ENCODE results near the gene STX8.

The STX8 gene

DNA sequence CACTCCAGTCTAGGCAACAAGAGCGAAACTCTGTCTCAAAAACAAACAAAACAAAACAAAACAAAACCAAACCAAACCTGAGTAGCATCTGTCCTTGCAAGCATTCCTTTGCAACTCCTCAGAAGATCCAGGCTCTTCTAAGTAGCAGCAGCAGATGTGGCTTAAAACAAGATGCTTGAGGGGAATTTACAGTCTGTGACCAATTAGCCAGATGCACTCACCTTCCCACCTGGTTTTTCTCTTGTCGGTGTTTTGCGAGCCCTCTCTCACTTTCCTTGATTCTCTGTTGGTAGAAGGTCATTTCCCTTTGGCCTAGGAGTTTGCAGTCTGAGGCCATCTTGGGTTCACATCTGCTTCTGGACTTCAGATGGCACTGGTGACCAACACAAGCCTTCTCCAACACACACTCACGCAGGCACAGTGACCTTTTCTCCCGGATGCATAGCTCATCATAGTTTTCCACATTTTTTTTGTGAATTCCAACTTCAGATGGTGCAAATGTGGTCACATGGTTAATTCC, 276.8 kb downstream of the STX8 start:
- no peak for DNase-seq (ENCODE audit: low read depth in 3 of 3)

- no peak for DNase-seq (ENCODE audit: low read depth in 3 of 3)
Observed at GRCh38 chr17:9298135-9298534, 277.5 kb downstream of the STX8 start.

GRCh38 chr17:9294661-9295210, 280.9 kb downstream of the STX8 start:
- DNase-seq (ENCODE audit: low read depth in 3 of 3): no peak

DNA sequence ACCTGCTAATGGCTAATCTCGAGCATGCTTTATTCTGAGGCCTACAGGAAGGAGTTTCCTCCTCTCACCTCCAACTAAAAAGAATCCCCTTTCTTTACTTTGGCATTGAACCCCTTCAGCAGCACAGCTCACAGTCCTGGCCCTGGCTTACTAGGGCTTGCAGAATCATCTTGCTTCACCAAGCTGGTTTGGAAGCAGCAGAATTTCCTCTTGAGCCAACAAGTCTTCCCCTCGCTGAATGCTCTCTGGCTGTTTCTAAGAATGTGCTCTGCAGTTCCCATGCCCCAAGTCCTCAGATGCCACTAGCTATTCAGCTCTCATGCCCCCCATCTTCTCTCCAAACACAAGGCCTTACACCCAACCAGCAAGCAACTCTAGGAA, 283.1 kb downstream of the STX8 start:
- no peak for DNase-seq (ENCODE audit: low read depth in 3 of 3)

DNA sequence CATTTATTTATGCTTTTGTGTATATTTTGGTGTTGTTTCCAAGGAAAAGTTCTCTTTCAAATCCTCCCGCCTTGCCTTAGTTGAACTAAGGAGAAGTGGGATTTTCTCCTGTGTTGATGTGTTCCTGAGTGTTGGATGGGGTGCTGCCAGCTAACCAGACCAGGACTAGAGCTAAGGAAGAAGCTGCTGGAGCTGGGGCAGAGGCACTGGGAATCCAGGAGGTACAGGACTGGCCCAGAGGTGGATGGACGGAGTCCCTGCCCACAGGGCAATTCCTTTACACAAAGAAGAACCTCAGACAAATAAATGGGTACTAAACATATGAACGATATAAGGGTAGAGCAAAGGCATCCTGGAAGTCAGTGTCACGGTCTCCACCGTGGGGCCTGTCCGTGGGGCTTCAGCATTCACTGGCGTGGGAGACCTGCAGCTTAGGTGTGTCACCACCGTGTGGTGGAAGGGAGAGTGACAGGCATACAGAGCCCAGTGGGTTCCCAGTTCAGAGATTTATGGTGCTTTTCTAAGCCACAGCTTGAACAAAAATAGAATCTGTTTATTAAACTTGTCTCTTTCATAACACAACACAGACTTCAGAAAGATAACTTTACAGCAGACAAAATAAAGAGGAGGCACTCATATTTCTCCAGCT, 283.6 kb downstream of the STX8 start:
- peak in 1 of 3 experiments; percentile 18 for DNase-seq (ENCODE audit: low read depth in 3 of 3)

GRCh38 chr17:9290226-9290613, 285.4 kb downstream of the STX8 start:
- no peak for DNase-seq (ENCODE audit: low read depth in 3 of 3)

DNA sequence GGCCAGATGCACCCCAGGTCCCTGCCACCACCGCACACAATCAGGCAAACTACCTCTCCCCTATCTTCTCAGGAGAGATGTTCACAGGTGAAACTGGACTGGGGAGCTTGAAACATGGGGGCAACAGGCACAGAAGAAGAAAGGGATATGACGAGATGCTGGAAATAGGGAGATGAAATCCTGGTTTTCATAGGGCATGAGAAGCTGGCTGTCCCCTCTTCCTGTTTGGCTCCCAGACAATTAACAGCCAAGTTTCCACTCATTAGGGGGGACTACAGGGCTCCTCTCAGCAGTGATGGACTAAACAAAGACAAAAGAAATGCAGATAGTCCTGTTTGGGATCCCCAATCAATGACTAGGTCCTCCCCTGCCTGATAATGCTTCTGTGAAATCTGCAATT, 288.3 kb downstream of the STX8 start:
- DNase-seq (ENCODE audit: low read depth in 3 of 3): no peak

DNA sequence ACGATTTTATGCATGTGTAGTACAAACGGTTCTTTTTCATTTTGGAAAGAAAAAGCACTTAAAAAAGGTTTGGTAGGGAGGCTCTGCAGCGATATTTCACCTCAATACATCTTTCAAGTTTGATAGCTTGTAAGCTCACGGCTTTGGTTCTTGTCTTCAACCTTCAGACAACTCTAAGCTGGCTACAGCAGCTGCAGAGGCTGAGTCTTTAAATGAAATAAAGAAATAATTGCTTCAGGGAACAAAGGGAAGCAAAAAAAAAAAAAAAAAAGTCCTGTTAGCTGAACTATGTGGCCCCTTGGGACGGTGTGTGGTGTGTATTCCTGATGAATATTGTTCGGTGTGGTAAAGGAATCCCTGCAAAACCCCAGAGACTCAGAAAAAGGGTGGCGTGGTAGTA, 289.2 kb downstream of the STX8 start:
- no peak for DNase-seq (ENCODE audit: low read depth in 3 of 3)

DNA sequence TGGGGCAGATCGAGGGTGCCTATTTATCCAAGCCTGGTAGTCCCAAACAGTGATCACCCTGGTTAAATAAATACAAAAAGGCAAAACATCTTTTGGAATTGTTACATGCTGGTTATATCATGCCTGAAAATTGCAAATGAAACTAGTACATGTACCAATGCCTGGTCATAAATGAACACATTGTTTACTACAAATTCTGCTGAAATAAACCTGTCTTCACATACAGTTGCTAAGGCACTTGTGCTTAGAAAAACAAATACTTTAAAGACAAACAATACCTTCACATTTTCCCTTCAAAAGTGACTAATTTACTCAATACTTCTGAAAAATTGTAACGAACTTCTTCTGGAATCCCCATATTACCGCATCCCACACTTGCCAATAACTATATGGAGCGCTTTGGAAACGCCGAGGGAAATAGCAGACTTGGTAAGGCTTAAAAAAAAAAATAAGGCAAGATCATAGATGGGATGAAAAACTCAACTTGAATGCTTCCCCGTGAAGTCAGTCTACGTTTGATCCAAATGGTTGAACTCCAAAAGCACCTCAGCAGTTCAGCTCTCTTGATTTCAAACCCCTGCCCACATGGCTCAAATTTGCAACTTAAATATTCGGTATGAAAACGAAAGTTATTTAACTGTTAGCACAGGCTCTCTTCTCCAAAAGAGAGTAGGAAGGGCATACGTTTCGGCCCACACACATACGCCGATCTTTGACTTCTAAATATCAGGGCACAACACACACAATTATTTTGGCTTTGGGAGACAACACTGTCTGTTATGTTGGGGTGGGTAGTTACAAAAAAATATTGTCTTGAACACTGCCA, 289.8 kb downstream of the STX8 start:
- no peak for DNase-seq (ENCODE audit: low read depth in 3 of 3)

- no peak for DNase-seq (ENCODE audit: low read depth in 3 of 3)
Observed at GRCh38 chr17:9284884-9285283, 290.7 kb downstream of the STX8 start.

GRCh38 chr17:9283909-9284308, 291.7 kb downstream of the STX8 start:
- no peak for DNase-seq (ENCODE audit: low read depth in 3 of 3)

DNA sequence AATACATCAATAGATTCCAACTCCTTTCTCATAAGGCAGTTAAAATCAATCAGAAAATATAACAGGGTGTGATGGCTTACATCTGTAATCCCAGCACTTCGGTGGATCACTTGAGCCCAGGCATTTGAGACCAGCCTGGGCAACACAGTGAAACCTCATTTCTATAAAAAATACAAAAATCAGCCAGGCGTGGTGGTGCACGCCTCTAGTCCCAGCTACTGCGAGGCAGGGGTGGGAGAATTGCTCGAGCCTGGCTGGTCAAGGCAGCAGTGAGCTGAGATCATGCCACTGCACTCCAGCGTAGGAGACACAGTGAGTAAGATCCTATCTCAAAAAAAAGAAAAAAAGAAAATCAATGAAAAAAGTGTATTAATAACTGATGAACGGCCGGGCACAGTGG, 295.7 kb downstream of the STX8 start:
- DNase-seq (ENCODE audit: low read depth in 3 of 3): no peak

GRCh38 chr17:9274973-9275372, 300.6 kb downstream of the STX8 start:
- DNase-seq (ENCODE audit: low read depth in 3 of 3): no peak

DNA sequence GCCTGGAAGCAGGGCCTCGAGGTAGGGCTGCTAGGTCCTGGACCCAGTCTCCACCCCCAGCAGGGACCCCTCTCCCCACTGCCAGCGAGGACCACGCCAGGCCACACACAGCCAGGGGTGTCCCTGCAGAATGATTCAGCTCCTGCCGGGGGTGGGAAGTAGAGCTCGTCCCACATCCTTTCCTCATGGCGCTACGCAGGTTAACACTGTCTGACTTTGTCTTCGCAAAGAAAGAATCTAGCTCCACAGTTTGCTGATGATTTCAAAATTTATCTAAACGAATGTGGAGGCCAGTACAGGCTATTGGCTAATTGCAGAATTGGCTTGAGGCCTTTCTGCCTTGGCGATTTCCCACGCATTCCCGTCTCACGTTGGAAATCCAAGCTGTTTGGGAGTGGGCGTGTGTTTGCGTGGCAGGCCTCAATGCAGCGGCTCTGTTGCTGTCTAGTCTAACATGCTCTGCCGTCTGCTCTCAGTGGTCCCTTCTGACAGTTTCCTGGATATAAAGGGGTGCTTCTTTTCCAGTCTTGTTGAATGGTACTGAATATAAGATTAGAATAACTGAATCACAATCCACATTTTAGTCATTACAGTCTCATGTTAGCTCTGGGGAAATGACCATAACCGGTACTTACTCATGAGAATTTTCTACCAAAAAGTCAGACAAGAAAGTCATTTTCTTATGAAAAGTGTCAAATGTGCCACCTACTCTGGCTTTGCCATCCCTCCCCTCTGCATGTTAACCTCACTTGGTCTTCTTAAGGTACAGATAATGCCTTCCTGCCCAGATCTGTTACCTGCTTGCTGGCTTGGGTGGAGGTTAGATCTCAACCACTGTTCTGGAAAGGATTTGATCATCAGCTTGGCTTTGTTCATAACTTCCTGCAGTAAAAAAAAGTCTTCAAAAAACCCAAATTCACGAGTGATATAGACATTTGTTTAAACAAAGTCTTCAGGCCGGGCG, 301.9 kb downstream of the STX8 start:
- DNase-seq (ENCODE audit: low read depth in 3 of 3): no peak

DNA sequence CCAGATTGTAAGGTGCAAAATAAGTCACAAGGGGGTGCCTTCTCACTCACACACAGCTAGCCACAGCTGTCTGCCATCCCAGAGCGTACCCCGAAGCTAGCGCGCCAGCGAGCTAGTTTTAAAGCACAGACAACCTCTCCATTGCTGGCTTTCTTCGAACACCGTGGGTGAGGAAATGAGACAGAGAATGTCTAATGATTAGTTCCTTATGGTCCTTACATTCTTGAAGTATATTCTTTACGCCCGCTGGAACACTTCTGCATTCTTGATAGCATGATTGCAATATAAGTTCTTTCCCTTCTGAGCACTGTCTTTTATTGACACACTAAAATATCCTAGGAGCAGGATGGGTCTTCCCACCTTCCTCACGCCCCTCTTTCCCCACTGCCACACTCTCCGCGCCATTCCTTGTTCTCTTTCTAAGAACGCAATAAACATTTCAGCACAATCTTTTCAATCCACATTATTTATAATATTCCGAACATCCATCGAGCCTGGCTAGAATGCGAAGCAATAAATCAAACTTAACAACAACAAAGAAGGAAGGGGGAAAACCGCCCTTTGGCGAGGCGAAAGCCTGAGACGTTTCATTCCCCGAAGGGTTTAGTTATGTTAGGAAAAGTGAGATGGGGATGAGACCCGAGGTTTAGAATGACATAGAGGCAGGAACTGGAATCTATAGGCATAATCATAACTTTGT, 303.0 kb downstream of the STX8 start:
- no peak for DNase-seq (ENCODE audit: low read depth in 3 of 3)

DNA sequence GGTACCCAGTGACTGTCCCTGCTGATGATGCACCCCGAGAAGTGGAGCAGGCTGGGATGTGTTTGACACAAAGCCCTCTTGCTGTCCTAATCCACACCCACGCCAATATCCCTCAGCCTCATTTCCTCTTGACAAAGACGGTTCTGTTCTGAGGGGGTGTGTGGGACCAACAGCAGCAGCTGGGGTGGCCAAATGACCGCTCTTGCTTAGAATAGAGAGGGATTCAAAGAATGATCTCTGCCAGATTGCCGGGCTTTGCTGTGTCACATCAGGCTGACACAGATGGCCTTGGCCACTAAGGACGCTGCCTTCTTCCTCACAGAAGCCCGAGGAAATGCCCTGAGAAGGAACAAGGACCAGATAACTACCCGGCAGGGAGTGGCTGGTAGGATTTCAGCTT, 303.6 kb downstream of the STX8 start:
- DNase-seq (ENCODE audit: low read depth in 3 of 3): no peak

GRCh38 chr17:9270921-9271320, 304.7 kb downstream of the STX8 start:
- no peak for DNase-seq (ENCODE audit: low read depth in 3 of 3)

GRCh38 chr17:9269350-9270035, 306.1 kb downstream of the STX8 start:
- DNase-seq (ENCODE audit: low read depth in 3 of 3): no peak

- DNase-seq (ENCODE audit: low read depth in 3 of 3): no peak
Observed at GRCh38 chr17:9268546-9268945, 307.1 kb downstream of the STX8 start.

DNA sequence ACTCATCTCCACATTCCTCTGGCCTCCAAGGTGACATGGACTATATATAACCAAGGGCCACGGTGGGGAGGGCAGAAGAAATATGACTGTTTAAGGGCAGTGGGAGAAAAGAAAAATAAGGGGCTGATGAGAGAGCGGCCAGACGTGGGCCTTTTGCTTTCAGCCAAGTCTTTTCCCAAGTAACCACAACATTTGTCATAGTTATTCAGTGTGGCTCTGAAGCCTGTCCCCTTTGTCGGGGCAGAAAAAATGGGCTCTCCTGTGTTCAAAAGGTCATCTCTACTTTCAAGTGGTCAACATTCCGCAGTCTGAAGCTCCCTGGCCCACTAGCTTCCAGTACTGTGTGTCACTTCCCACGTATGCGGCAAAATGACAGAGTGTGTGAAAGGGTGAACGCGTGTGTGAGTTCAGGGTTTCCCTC, 308.9 kb downstream of the STX8 start:
- DNase-seq (ENCODE audit: low read depth in 3 of 3): no peak
